Ureter (tissue), 1 donor: ENCODE results near the gene TCTA. TPM values are rescaled to one million over a fixed set of nuclear protein-coding genes. Genes with fewer than 3 reads are reported as not detected.
A peak's percentile ranks its signal among the peaks of the same experiment; 100 is the strongest.

Experiments used
- DNase-seq: peaks from one replicate; pipeline ENCODE4 v3.0.0-alpha.2; 2020; ENCODE audit warnings: low spot score
- total RNA-seq: library from RNA; stranded (reverse); gene quantifications from one replicate; pipeline ENCODE4 v1.2.4, GENCODE V29; 2023
- donor health status: DM: yes; HTN: yes; CAD: no.

TCTA gene
- total RNA-seq, 1 donor from 2014 or later = 37.1 TPM

- no peak for DNase-seq
Measured at GRCh38 chr3:49410846-49411534, 1.2 kb upstream of the TCTA start.

GRCh38 chr3:49411535-49411967, 672 bp upstream of the TCTA start:
- DNase-seq = no peak

GRCh38 chr3:49412632-49413337, 562 bp downstream of the TCTA start:
- DNase-seq = no peak

GRCh38 chr3:49413338-49413734, 1.1 kb downstream of the TCTA start:
- no peak for DNase-seq

- no peak for DNase-seq
Measured at GRCh38 chr3:49414753-49415152, 2.5 kb downstream of the TCTA start.

GRCh38 chr3:49415931-49416601, 3.8 kb downstream of the TCTA start:
- DNase-seq = no peak

GRCh38 chr3:49416867-49417266, 4.6 kb downstream of the TCTA start:
- no peak for DNase-seq

- DNase-seq = no peak
Measured at GRCh38 chr3:49417516-49418120, 5.4 kb downstream of the TCTA start.

GRCh38 chr3:49421890-49422378, 9.7 kb downstream of the TCTA start:
- no peak for DNase-seq

- DNase-seq = peak; percentile 68
Measured at GRCh38 chr3:49422379-49423248, 10.4 kb downstream of the TCTA start, which contains the start of gene AMT. Gene AMT (minus strand): TSS chr3:49422473. CDS start chr3:49422450, 23 bp downstream.

- DNase-seq = no peak
Measured at GRCh38 chr3:49424816-49425215, 12.6 kb downstream of the TCTA start.

- DNase-seq = no peak
Measured at GRCh38 chr3:49427586-49427985, 15.4 kb downstream of the TCTA start.

- DNase-seq = no peak
Measured at GRCh38 chr3:49428752-49429080, 16.5 kb downstream of the TCTA start.

- no peak for DNase-seq
Measured at GRCh38 chr3:49434731-49435130, 22.5 kb downstream of the TCTA start.

GRCh38 chr3:49445391-49445790, 33.2 kb downstream of the TCTA start:
- no peak for DNase-seq

GRCh38 chr3:49453621-49454020, 41.4 kb downstream of the TCTA start:
- no peak for DNase-seq

GRCh38 chr3:49454458-49454857, 42.2 kb downstream of the TCTA start:
- DNase-seq = no peak

GRCh38 chr3:49454898-49455681, 42.9 kb downstream of the TCTA start:
- DNase-seq = no peak

GRCh38 chr3:49456466-49456865, 44.2 kb downstream of the TCTA start:
- no peak for DNase-seq

GRCh38 chr3:49460188-49460890, 48.1 kb downstream of the TCTA start:
- no peak for DNase-seq
